Inferior parietal cortex (tissue), 1 donor: ENCODE results near the gene POLR1D.

ENCODE experiments used
- DNase-seq: peaks from one replicate; pipeline ENCODE4 v3.0.0-alpha.2; 2016; ENCODE audit errors: extremely low spot score

POLR1D gene

DNA sequence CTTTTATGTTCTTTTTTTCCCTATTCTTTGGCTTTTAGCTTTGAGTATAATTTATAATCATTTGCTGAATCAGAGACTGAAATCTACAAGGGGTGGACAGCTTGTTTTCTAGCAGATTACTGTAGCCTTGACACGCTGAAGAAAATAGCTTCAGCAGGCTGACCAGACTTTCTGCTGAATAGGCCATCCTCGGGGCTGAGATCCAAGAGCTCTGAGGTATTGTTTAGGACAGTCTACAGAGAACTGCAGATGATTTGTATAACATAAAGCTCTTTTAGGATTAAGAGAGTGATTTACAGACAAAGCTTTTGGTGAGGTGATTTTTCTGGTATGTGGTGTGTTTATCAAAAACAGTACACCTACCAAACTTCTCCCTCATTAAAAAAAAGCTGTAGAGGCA is 16.8 kb downstream of the POLR1D start:
- no peak for DNase-seq

DNA sequence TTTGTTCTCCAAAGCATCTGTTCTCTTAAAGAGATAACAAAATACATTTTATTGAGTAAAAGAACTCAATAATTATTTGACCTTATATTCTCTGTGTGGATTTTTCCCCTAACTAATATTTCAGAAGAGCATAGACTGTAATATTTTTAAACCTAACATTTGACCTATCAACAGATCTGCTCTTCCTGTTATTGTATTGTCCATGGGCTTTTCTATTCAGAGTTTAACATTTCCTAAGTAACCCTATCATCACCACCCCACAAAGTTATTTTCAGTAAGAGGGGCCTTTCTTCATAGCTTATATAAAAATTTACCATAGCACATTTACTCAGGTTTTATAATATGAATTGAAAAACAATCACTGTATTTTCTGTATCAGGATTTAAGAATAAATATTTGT is 17.5 kb downstream of the POLR1D start:
- no peak for DNase-seq

DNA sequence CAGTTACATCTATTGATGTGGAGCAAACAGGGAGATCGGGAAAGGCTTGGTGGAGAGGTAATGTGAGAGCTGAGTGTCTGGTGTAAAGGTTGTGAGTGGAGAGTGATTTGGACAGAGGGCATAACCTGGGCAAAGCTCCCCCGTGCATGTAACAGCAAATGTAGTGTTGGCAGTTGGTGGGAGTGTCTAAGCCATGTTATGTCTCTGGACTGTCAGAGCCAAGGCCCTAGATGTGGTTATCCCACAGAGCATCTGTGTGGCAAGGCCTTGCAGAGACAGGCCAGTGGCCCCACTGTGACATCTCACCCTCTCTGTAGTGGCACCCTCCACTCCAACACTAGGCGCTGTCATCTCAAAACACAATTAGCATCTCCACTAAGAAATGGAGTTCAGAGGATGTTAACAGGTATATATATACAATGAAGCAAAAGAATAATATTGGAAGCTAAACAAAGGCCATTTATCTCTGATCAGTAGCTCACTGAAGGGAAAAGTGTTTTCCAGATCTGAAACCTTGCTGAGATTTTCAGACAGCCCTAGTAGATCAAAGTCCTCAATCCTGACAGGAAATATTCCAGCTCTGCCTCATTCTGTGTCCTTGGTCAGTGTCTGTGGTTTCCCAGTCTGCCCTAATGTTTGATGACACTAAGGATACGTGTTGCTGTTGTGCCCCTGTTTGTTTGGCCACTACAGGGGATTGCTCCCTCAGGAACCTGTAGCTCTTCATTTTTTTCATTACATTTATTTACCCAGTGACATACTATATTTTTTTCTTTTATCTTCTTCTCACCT is 20.2 kb downstream of the POLR1D start:
- DNase-seq, result no peak

DNA sequence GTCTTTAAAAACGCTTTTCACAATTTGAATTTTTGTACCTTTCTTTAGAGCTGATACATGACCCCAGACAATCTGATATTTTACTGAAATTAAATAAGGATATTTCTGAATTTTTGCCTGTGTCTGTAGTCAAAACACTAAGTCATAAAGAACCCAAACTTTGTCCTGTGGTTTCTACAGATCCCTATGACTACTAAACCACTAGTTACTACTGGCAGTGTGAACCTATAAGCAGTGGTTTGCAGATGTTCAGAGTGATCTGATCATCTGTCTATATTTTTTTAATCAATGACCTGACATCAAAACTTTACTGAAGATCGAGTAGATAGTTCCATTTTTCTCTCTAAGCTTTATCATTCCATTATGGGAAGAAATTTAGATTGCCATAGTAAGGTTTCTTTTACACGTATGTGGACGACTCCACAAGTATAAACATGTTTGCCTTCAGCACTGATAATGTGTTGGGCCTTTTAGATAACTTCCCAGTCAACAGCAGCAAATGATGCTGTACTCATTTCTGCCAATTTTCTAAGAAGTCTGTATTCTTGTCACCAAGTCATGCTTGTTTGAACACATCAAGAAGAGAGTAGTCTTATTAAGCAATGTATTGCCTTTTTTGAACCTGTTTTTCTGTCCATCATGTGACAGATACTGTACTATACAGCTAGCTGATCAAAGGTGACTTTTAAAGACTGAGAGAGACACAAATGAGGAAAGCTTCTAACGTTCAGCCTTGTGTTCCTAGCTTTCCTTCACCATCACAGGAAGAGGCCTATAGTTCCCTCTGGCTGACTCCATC is 21.8 kb downstream of the POLR1D start:
- no peak for DNase-seq

DNA sequence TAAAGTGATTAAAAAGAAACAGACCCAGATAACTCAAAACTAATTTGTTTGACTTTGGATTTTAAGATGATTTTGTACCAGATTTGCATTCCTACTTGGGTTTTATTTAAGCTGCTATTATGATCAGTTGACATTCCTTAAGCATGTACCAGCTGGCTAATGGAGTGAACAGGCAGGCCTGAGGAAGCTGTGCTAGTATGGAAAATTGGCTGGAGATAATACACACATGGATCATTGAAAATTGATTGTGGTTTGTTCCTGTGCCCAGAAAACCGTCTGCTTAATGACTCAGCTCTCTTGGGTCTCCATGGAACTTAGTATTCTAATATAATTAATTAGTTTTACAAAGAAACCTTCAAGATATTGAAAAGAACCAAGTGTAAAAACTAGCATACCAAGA is 22.6 kb downstream of the POLR1D start:
- no peak for DNase-seq

DNA sequence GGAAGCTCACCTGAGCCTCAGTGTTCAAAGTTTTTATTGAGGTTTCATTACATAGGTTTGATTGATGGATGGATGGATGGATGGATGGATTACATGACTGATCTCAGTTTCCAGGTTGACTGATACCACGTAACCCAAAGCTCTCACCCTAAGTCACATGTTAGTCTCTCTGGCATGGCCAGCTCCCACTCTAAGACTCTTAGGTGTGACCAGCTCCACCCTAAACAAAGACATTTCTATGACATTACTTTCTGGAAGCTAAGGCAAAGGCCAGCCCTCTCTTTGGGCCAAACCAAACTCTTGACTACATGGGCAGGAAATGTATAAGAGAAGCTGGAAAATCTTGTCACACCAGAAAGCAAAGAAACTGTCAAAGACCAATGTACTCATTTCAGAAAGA is 28.6 kb downstream of the POLR1D start:
- DNase-seq, result no peak

DNA sequence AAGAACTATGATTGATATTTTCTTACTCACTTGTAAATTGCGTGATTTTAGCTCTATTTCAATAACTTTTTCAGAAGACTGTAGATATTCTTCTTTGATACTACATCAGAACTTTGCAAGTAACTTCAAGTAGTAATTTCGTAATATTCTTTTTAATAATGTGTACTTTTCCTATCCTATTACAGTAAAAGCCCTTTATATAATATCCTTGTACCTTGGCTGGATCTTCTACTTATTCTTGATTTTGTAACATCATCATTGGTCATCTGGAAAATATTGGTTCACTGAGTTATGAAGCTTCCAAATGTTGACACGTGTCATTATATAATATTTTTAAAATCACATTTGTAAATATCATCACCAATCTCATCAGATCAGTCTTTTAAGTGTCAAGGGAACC is 32.4 kb downstream of the POLR1D start:
- no peak for DNase-seq

DNA sequence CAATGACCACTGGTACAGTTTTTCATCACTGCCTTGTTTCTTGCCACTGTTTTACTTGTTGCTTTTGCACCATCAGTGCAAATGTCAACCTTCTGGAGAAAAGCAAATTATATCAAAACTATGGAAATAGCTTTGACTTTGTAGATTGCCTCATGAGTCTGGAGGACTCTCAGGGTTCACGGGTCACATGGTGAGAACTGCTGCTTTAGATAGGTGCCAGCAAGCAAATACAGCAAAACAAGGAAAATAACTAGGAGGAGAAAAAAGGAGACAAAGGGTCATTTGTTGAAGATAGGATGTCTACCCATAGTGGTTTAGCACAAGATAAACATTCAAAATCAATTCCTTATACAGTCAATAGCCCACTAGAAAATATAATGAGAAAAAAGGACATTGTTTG is 33.1 kb downstream of the POLR1D start:
- no peak for DNase-seq

DNA sequence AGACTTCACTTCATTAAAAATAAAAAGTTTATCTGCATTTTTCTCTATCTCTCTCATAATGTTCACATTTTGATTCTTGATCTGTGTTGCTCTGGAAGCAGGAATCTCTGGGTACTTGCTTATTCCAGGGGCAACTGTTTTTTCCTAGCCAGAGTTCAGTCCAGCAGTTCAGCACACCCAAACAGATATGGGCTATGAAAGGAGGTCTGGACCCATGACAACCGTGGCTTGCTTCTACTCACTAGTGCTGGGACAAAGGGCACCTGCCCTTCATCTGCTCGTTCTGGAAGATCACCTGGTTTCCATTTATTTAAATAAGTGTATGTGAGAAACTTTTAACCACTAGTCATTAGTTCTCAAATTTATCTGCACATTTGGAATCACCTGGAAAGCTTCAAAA is 36.0 kb downstream of the POLR1D start:
- no peak for DNase-seq

DNA sequence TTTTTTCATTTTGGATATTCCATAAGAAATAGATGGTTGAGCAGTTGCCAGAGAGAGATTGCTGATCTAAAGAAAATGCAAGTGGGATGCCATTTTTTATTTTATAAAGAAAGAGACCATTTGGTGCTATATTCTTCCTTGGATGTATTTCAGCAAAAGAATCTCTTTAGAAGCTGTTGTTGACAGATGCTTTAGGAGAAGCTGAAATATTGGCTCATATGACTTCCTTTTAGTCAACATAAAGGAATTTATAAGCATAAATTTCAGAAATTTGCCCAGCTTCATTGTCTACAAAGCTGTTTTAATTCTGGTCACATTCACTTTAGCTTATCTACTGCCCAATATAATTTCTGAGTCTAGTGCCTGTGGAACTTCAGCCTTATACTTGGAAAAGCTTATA is 36.9 kb downstream of the POLR1D start:
- DNase-seq, result no peak

DNA sequence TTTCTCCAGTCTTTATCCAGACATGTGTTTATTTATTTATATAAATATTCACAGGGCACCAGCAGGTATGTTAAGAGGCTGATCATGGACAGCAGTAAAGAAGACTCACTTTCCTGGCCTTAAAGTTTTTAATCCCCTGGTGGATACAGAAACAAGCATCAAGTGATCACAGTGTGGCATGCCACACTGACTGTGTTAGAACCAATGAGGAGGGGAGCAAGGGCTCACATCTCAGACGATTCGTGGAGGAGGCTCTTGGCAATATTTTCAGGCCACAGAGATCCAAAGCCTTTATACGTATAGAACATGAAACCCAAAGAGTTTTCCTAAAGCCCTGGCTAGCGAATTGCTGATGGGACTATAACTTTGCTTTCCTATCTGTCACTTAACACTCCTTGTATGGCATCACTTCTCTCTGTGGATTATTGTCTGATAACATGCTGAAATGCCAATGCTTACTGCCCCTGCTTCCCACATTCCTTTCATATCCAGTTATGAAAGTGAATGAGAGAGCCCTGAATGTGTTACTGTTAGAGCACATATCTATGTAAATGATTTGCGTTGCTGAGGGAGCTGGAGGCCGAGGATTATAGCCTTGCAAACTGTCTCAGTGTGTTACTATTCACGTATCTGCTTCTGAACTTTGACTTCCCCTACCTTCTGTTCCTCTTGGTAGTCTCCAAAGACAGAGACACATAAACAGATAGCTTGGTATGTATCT is 37.6 kb downstream of the POLR1D start:
- no peak for DNase-seq

DNA sequence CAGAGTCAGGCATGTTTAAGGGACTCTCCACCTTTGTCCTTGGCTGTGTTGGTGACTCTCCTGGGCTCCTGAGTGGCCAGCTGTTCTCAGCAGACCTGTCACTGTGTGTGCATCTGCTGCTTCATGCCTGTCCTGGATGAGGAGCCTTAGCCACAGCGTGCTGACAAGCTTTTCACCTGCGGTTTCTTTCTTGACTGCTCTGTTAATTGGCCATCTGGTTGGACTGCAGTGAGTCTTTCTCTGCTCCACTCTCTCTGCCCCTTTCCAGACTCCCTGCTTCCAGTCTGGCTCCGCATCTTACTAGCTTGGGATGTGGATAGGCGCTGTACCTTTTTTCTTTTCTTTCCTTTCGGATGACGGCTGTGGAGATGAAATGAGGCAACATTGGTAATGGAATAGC is 38.8 kb downstream of the POLR1D start:
- no peak for DNase-seq

DNA sequence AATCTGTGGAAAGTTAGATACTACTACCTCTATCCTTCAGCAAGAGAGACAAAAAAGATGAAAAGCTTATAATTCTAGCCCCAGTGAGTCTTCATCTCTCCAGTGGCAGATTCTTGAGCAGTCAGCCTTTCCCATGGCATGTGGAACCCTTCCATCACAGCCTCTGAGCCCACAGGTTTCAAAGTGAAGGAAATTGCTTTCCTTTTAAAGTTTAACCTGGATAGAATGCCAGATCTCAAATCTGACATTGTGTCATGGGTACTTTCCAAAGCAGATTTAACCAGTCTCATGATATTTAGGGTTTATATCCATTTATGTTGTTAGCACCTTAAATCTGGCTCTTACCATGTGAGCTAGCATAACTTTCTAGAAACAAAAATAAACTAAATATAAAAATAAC is 39.3 kb downstream of the POLR1D start:
- no peak for DNase-seq

DNA sequence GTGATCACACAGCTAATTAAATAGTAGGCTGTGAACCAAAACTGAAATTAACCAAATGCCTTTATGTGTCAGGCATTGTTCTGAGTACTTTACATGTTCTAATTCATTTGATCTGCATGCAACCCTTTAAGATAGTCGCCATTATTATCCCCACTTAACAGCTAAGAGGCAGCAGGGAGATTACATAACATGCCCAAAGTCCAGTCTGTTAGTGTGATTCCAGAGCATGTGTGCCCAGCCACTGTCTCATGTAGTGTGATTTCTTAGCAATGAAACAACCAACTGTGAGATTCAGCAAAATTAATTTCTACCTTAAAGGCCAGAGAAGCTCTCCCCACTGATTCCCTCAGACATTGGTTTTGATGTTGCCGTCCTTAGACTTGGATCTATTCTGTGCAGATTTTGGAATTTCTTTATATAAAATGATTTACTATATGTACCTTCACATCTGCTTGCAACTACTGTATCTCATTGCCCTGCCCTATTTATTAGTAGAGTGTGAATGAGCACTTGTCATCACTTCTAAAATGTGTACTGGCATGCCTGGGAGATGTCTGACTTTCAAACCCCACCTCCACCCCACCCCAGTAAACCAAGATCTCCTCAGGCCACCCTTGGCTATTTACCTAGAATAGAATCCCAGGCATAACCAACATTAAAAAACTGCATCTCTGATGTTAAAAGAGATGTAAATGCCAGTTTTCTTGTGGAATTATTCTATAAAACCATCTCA is 41.2 kb downstream of the POLR1D start:
- no peak for DNase-seq

DNA sequence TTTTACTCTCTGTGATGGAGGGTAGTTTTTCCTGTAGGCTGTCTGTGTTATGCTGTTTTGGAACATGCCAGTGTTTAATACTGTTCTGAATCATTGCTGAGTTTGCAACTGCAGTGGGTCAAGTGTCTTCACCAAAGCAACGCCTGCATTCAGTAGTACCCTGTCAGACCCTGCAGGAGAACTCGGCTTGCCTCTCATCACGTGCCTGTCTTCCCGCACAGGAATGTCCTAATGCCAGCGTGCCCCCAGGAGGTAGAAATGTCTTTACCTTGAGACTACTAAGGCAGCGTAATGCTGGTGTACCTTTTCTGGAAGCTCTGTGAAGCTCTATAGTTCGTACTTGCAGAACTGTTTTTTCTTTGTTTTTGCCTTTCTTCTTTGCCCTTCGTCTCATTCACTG is 42.3 kb downstream of the POLR1D start:
- no peak for DNase-seq

DNA sequence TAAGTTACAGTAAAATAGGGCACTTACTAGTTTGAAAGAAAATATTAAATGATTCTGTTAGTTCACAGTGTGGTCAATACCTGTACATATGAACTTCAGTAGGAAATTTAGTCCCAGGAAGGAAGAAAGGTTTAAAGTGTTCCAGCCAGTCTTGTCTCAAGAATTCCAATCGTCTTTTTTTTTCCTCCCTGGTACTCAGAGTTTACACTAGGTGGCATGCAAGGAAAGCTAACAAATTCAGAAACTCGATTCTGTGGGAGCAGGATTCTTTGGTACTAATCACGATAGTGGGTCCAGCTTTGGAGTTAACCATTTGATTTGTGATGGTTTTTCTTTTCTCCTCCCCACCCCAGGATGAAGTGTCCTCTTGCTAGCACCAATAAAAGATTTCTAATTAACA is 43.6 kb downstream of the POLR1D start:
- no peak for DNase-seq

DNA sequence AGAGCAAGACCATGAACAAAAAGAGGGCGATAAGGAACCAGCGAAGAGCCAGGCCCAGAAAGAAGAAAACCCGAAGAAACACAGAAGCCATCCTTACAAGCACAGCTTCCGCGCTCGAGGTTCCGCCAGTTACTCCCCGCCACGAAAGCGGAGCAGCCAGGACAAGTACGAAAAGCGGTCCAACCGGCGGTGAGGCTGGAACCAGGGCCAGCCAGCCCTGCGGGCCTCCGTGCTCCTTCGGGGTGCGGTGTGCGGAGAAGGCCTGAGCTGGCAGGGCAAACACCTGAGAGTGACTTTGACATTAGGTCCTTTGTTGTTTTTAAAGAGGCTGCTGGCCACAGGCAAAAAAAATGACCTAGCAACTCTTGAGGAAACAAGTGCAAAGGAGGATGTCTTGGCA is 44.1 kb downstream of the POLR1D start:
- no peak for DNase-seq

DNA sequence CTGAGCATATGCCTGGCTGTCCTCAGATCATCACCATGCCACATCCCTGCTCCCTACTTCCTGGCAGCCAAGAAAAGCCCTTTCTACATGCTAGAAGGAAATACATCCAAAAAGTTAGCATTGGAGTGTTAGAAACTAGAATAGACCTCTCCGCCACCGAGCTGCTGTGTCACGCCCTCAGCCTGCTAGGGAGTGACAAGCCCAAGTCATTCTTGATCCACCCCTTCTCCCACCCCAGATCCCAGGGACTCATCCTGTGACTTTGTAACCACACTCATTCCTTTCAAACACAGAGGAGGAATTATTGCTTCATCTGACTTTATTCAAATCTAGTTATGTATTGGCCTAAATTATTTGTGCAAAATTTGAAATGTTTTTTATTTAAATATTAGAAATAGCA is 45.3 kb downstream of the POLR1D start:
- DNase-seq, result no peak

DNA sequence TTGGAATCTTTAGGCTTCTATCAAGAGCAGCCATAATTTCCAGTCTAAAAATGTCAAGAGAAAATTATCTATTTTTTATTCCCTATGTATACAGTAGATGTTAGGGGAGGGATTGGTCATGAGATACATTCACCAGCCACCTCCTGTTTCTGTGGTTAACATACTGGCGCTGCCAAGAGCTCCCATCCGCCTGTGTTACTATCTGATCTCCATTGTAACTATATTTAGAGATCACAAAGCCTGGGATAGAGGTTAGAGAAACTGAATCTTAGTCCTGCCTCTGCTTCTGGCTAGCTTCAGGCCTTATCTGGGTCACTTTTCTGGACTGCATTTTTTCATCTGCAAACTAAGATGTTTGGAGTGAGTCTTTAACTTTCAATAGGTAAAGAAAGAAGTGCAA is 46.3 kb downstream of the POLR1D start:
- DNase-seq, result no peak

DNA sequence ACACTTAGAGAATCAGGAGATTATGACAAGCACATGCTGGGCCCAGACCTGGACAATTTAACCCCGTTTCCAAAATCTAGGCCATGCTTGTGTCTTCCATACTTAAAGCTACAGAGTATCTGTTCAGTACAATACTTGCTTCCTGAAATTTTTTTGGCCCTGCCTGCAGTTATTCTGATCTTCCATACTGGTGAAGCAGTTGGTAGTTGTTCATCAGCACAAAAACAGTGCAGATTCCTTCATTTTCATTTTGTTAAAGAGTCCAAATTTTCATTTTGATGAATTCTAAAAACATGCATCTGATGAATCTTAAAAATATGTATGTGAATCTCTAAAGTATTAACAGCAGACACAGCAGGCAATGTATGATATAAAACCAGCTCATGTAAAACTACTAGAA is 49.2 kb downstream of the POLR1D start:
- no peak for DNase-seq

DNA sequence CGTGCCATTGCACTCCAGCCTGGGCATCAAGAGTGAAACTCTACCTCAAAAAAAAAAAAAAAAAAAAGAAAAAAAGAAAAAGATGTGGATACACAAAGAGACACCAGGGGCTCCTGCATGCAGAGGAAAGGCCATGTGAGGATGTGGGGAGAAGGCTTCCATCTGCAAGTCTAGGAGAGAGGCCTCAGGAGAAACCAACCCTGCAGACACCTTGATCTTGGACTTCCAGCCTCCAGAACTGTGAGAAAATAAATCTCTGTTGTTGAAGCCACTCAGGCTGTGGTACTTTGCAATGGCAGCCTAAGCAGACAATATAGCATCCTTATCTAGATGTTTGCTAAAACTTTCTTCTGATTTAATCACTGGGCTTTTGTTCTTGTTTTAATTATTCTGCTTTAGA is 50.3 kb downstream of the POLR1D start:
- no peak for DNase-seq
